Vagina (tissue), 2 donors: Measurements from ENCODE around the gene MICALL2.

Experiments used
- CTCF ChIP-seq, 3 experiments: fragments of 450-650 bp in 2 of 3; fragments of 200-600 bp in 1 of 3; sonication (generic) in 1 of 3; IDR thresholded peaks; one replicate each; pipeline ENCODE4 v1.5.1; 2017 to 2019; ENCODE audit warnings: antibody characterized with exemption in 3 of 3, mild to moderate bottlenecking in 2 of 3, moderate library complexity in 2 of 3
- POLR2A ChIP-seq, 2 donors: fragments of 450-650 bp; IDR thresholded peaks; one replicate each; pipeline ENCODE4 v1.6.1; 2017; ENCODE audit warnings: antibody characterized with exemption in 2 of 2, mild to moderate bottlenecking in 2 of 2, moderate library complexity in 2 of 2
- POLR2AphosphoS5 ChIP-seq, 2 donors: sonication (generic); formaldehyde crosslinking; IDR thresholded peaks; one replicate each; pipeline ENCODE4 v1.9.0; 2017; ENCODE audit warnings: antibody characterized with exemption in 2 of 2, mild to moderate bottlenecking in 2 of 2, low read depth in 1 of 2; ENCODE audit not compliant: insufficient read depth in 1 of 2

- no peak for TF ChIP-seq CTCF (IDR thresholded peaks at IDR 0.05)
- no peak for TF ChIP-seq POLR2AphosphoS5 (IDR thresholded peaks at IDR 0.05; ENCODE audit: insufficient read depth in 1 of 2, low read depth in 1 of 2)
- no peak for TF ChIP-seq POLR2A (IDR thresholded peaks at IDR 0.05)
These were observed 50.8 kb downstream of the MICALL2 start for GRCh38 chr7:1408466-1408865.
